Body of pancreas (tissue), 4 donors: ENCODE results near the gene KHDC1L. TPM values are rescaled to one million over a fixed set of nuclear protein-coding genes. Genes with fewer than 3 reads are reported as not detected.
"Not testable (repeated sequence)": the region's sequence is repeated elsewhere in the genome, so short reads cannot be mapped to it uniquely, and the experiment has no call there.

ENCODE experiments used
- ATAC-seq: fragments of 150-250 bp; one replicate; pipeline ENCODE4 v1.9.1; 2016
- DNase-seq, 4 donors: peaks; one replicate each; pipeline ENCODE4 v3.0.0-alpha.2; 2019
- H3K27ac ChIP-seq, 4 donors: fragments of 200-600 bp; sonication (generic); 1 replicate in 3 of 4; 2 replicates in 1 of 4; pipeline versions ENCODE4 v1.5.1 to v1.6.1; 2016 to 2019; ENCODE audit warnings: mild to moderate bottlenecking in 1 of 4, mixed read lengths in 1 of 4, moderate library complexity in 1 of 4
- H3K27me3 ChIP-seq, 2 donors: fragments of 200-600 bp; sonication (generic); one replicate each; pipeline ENCODE4 v1.6.0; 2016; ENCODE audit warnings: mild to moderate bottlenecking in 1 of 2
- H3K36me3 ChIP-seq, 2 donors: fragments of 200-600 bp; sonication (generic); replicated peaks in 1 of 2; 2 replicates each; pipeline ENCODE4 v1.5.1; 2016; ENCODE audit warnings: low read depth in 2 of 2; ENCODE audit not compliant: insufficient read depth in 1 of 2
- H3K4me1 ChIP-seq: fragments of 200-600 bp; sonication (generic); one replicate; pipeline ENCODE4 v1.6.0; 2016
- H3K4me3 ChIP-seq, 2 donors: fragments of 200-600 bp; sonication (generic); 1 replicate in 1 of 2; 2 replicates in 1 of 2; pipeline ENCODE4 v1.5.1; 2016 to 2019
- H3K9me3 ChIP-seq, 3 donors: fragments of 200-600 bp; sonication (generic); 1 replicate in 2 of 3; 2 replicates in 1 of 3; pipeline ENCODE4 v1.5.1; 2016
- CTCF ChIP-seq, 7 experiments: fragments of 450-650 bp in 4 of 7; fragments of 200-600 bp in 3 of 7; sonication (generic) in 3 of 7; IDR thresholded peaks; one replicate each; pipeline ENCODE4 v1.5.1; 2016 to 2019; ENCODE audit warnings: antibody characterized with exemption in 7 of 7
- POLR2A ChIP-seq, 3 donors: fragments of 450-650 bp; IDR thresholded peaks; one replicate each; pipeline ENCODE4 v1.6.1; 2016; ENCODE audit warnings: antibody characterized with exemption in 3 of 3, mild to moderate bottlenecking in 2 of 3
- WGBS, 2 donors: methylation state at CpG; one replicate each; pipeline ENCODE4 v1.1.5; 2017; 5-methylcytosine and 5-hydroxymethylcytosine counted together
- intact Hi-C: fragments of 100-400 bp; cut with DNase I; formaldehyde crosslinking; loops from one replicate; pipeline ENCODE4 v1.15.1; 2023
- total RNA-seq, 2 donors: library from RNA; depleted of rRNA; stranded (reverse); fragments of >200 nt; gene quantifications; one replicate each; pipeline ENCODE4 v1.1.0, GENCODE V29; 2016

The KHDC1L gene
- total RNA-seq, 2 donors from 2014 or later, result not detected

- H3K4me1 ChIP-seq, result no peaks in the 10 kb centered on the region
- H3K27ac ChIP-seq, result no peak overlapping the region
- H3K27me3 ChIP-seq, result peaks cover 0 to 3% of the 10 kb centered on the region in 2 donors
- ATAC-seq (no peak), DNase-seq (no peak)
- no peak for TF ChIP-seq POLR2A (IDR thresholded peaks at IDR 0.05)
- no peak for TF ChIP-seq CTCF (IDR thresholded peaks at IDR 0.05)
- H3K36me3 ChIP-seq, result no peaks in the 10 kb centered on the region
- no peaks in the 10 kb centered on the region for H3K9me3 ChIP-seq
- no peak overlapping the region for H3K4me3 ChIP-seq
- WGBS, 2 donors, result 50 to 54% methylated on average over 5 of the region's 5 CpGs
- intact Hi-C loops, result no loop called here
These were observed 23.1 kb upstream of the KHDC1L start for GRCh38 chr6:73248192-73248903.

- no peak overlapping the region for H3K27ac ChIP-seq
- ATAC-seq, result no peak
- no peaks in the 10 kb centered on the region for H3K36me3 ChIP-seq
- no peak for TF ChIP-seq POLR2A (IDR thresholded peaks at IDR 0.05)
- no peak for TF ChIP-seq CTCF (IDR thresholded peaks at IDR 0.05)
- no peaks in the 10 kb centered on the region for H3K4me1 ChIP-seq
- no peaks in the 10 kb centered on the region for H3K9me3 ChIP-seq
- no peak for DNase-seq
- peaks cover 0 to 2% of the 10 kb centered on the region in 2 donors for H3K27me3 ChIP-seq
- WGBS, 2 donors, result 72 to 80% methylated on average over 5 of the region's 5 CpGs
- H3K4me3 ChIP-seq, result no peak overlapping the region
- intact Hi-C loops, result no loop called here
These were observed 16.7 kb upstream of the KHDC1L start for GRCh38 chr6:73242001-73242400.

GRCh38 chr6:73240730-73241129 is 15.4 kb upstream of the KHDC1L start:
- ATAC-seq (no peak), DNase-seq (no peak)
- Histone ChIP-seq H3K27ac (no peak overlapping the region), H3K36me3 (no peaks in the 10 kb centered on the region), H3K4me3 (no peak overlapping the region), H3K27me3 (no peaks in the 10 kb centered on the region), H3K4me1 (no peaks in the 10 kb centered on the region), H3K9me3 (no peaks in the 10 kb centered on the region)
- WGBS, 2 donors, result 63 to 67% methylated on average over 4 of the region's 4 CpGs
- intact Hi-C loops, result no loop called here
- TF ChIP-seq POLR2A (IDR thresholded peaks at IDR 0.05), result no peak
- TF ChIP-seq CTCF (IDR thresholded peaks at IDR 0.05), result no peak

GRCh38 chr6:73236144-73236750 is 11.0 kb upstream of the KHDC1L start:
- Histone ChIP-seq H3K9me3 (no peaks in the 10 kb centered on the region), H3K27me3 (no peaks in the 10 kb centered on the region), H3K4me1 (no peaks in the 10 kb centered on the region), H3K36me3 (no peaks in the 10 kb centered on the region), H3K27ac (no peak overlapping the region), H3K4me3 (no peak overlapping the region)
- DNase-seq, result no peak
- whole genome bisulfite sequencing, 2 donors, result 90 to 92% methylated on average over 5 of the region's 5 CpGs
- intact Hi-C loops, result no loop called here
- no peak for ATAC-seq
- TF ChIP-seq CTCF (IDR thresholded peaks at IDR 0.05), result no peak
- no peak for TF ChIP-seq POLR2A (IDR thresholded peaks at IDR 0.05)

- no peaks in the 10 kb centered on the region for H3K27me3 ChIP-seq
- no peak overlapping the region for H3K4me3 ChIP-seq
- TF ChIP-seq CTCF (IDR thresholded peaks at IDR 0.05), result no peak
- no peak for TF ChIP-seq POLR2A (IDR thresholded peaks at IDR 0.05)
- WGBS, 2 donors, result 87 to 88% methylated on average over 1 of the region's 1 CpG
- no peak overlapping the region for H3K27ac ChIP-seq
- ATAC-seq (no peak), DNase-seq (no peak)
- H3K4me1 ChIP-seq, result no peaks in the 10 kb centered on the region
- H3K9me3 ChIP-seq, result no peaks in the 10 kb centered on the region
- H3K36me3 ChIP-seq, result no peaks in the 10 kb centered on the region
- intact Hi-C loops, result no loop called here
These were observed 9.4 kb upstream of the KHDC1L start for GRCh38 chr6:73234733-73235132.

- H3K9me3 ChIP-seq, H3K27ac ChIP-seq, H3K4me1 ChIP-seq, DNase-seq, H3K36me3 ChIP-seq, intact Hi-C loops, H3K4me3 ChIP-seq, ATAC-seq, H3K27me3 ChIP-seq: not testable (repeated sequence)
- WGBS, 2 donors, result 28 to 45% methylated on average over 3 of the region's 3 CpGs
These were observed 8.7 kb upstream of the KHDC1L start for GRCh38 chr6:73233971-73234370.
